GM12891 (cell line): Measurements from ENCODE around the gene CCND2.

Experiments used
- POLR2AphosphoS5 ChIP-seq: IDR thresholded peaks from 2 replicates; pipeline ENCODE4 v1.6.1; 2011; ENCODE audit warnings: low read depth, low read length, control low read depth
- TAF1 ChIP-seq: IDR thresholded peaks from 2 replicates; pipeline ENCODE4 v1.6.1; 2011; ENCODE audit warnings: low read depth, low read length, control low read depth

- TF ChIP-seq TAF1 (no peak), POLR2AphosphoS5 (no peak)
These were observed 34.9 kb downstream of the CCND2 start for GRCh38 chr12:4308334-4308950.
